Measurements from ENCODE around the gene CHEK2. TPM values are rescaled to one million over a fixed set of nuclear protein-coding genes. Genes with fewer than 3 reads are reported as not detected.
"Not testable (repeated sequence)": the region's sequence is repeated elsewhere in the genome, so short reads cannot be mapped to it uniquely, and the experiment has no call there.

Gene CHEK2
- total and polyA plus RNA-seq, 2 experiments from 2014 or later, result 86.0 to 121 TPM

DNA sequence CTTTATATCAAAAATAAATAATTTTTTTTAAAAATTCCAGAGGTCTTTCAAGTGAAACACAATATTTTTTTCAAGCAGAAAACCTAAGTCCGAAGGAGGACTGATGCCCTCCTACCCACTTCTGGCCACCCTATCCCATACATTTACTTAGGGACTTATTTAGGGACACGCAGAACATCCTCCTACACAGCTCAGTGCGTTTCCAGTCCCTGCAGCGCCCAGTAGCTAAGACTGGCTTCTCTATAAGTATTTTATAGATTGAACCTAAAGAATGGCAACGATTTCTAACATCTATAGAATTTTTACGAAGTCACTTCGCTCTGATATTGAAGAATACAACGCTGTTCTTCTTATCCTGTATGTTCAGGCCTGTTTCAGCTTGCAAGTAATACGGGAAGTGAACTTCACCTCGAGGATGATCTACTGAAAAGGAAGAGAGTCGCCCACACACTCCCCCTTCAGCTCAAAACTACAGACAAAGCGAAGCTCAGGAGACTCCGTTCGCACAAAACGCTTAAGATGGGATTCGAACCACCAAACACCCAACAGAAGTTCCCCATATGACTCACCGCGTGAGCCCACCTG is 328 bp downstream of the CHEK2 start (continued):
- TF ChIP-seq REST (IDR thresholded peaks at IDR 0.05; ENCODE audit: unreplicated experiment) (no peak), ETS1 (IDR thresholded peaks at IDR 0.05) (no peak), EZH2phosphoT487 (IDR thresholded peaks at IDR 0.05; ENCODE audit: unreplicated experiment) (no peak), EZH2 (IDR thresholded peaks at IDR 0.05; ENCODE audit: low read depth, unreplicated experiment) (no peak)
- TF ChIP-seq, protein P1, sequence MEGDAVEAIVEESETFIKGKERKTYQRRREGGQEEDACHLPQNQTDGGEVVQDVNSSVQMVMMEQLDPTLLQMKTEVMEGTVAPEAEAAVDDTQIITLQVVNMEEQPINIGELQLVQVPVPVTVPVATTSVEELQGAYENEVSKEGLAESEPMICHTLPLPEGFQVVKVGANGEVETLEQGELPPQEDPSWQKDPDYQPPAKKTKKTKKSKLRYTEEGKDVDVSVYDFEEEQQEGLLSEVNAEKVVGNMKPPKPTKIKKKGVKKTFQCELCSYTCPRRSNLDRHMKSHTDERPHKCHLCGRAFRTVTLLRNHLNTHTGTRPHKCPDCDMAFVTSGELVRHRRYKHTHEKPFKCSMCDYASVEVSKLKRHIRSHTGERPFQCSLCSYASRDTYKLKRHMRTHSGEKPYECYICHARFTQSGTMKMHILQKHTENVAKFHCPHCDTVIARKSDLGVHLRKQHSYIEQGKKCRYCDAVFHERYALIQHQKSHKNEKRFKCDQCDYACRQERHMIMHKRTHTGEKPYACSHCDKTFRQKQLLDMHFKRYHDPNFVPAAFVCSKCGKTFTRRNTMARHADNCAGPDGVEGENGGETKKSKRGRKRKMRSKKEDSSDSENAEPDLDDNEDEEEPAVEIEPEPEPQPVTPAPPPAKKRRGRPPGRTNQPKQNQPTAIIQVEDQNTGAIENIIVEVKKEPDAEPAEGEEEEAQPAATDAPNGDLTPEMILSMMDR (conservative IDR thresholded peaks at IDR 0.05; ENCODE audit: low read depth in 2 of 2), result no peak

GRCh38 chr22:28738876-28739275 is 2.7 kb downstream of the CHEK2 start:
- H3K9me3 Mint-ChIP-seq; H3K36me3 ChIP-seq (ENCODE audit: insufficient read depth); H3K4me2 ChIP-seq; DNase-seq (ENCODE audit: low spot score); H2AFZ ChIP-seq; H3K4me3 ChIP-seq; ATAC-seq; H3F3A ChIP-seq (replicated peaks; ENCODE audit: low read depth); H3K27me3 Mint-ChIP-seq (ENCODE audit: insufficient read depth, low read depth, poor library complexity); H3K27me3 ChIP-seq (ENCODE audit: insufficient read depth); H3K9me2 ChIP-seq (ENCODE audit: insufficient read depth); H4K20me1 ChIP-seq (replicated peaks; ENCODE audit: insufficient read depth): not testable (repeated sequence)
- H3K36me3 Mint-ChIP-seq (ENCODE audit: low read depth), result peaks cover 19% of the 10 kb centered on the region
- H3K4me3 Mint-ChIP-seq, result peak overlapping the region; percentile 14; the same call in 1 of the 3 replicates
- Histone ChIP-seq H3K79me2 (replicated peaks; ENCODE audit: insufficient read depth) (peaks cover 81% of the 10 kb centered on the region), H3K27ac (ENCODE audit: low read depth) (peak overlapping the region; percentile 33; the same call in 1 of the 2 replicates), H3K4me1 (ENCODE audit: insufficient read depth) (peaks cover 35% of the 10 kb centered on the region)
- H3K4me1 Mint-ChIP-seq, result peaks cover 57% of the 10 kb centered on the region
- H3K27ac Mint-ChIP-seq, result peak overlapping the region; percentile 91

GRCh38 chr22:28737701-28738100 is 3.9 kb downstream of the CHEK2 start:
- Histone ChIP-seq H3K79me2 (replicated peaks; ENCODE audit: insufficient read depth) (peaks cover 81% of the 10 kb centered on the region), H3K4me1 (ENCODE audit: insufficient read depth) (peaks cover 28% of the 10 kb centered on the region), H3K9me2 (ENCODE audit: insufficient read depth) (no peaks in the 10 kb centered on the region), H4K20me1 (replicated peaks; ENCODE audit: insufficient read depth) (no peaks in the 10 kb centered on the region; the same call in 1 of the 2 replicates), H2AFZ (no peak overlapping the region), H3K4me3 (no peak overlapping the region), H3K4me2 (no peak overlapping the region), H3K36me3 (ENCODE audit: insufficient read depth) (peaks cover 10% of the 10 kb centered on the region; the same call in 1 of the 2 replicates), H3F3A (replicated peaks; ENCODE audit: low read depth) (peaks cover 4% of the 10 kb centered on the region; the same call in 1 of the 2 replicates), H3K27me3 (ENCODE audit: insufficient read depth) (no peaks in the 10 kb centered on the region), H3K27ac (ENCODE audit: low read depth) (peak overlapping the region; percentile 77)
- H3K36me3 Mint-ChIP-seq (ENCODE audit: low read depth), result peaks cover 25% of the 10 kb centered on the region
- peaks cover 51% of the 10 kb centered on the region for H3K4me1 Mint-ChIP-seq
- peaks cover 6% of the 10 kb centered on the region for H3K27me3 Mint-ChIP-seq (ENCODE audit: insufficient read depth, low read depth, poor library complexity)
- DNase-seq (ENCODE audit: low spot score), result no peak
- ATAC-seq, result no peak
- H3K27ac Mint-ChIP-seq, result peak overlapping the region; percentile 86
- H3K9me3 Mint-ChIP-seq, result no peaks in the 10 kb centered on the region
- no peak overlapping the region for H3K4me3 Mint-ChIP-seq
- TF ChIP-seq ZNF462 (CRISPR knock-in tag; IDR thresholded peaks at IDR 0.05), result no peak
